GM12874 (cell line): ENCODE data around the gene LCN6.

Source experiments
- CTCF ChIP-seq: IDR thresholded peaks from 2 replicates; pipeline ENCODE4 v1.5.1; 2011; ENCODE audit warnings: low read depth, mild to moderate bottlenecking, control low read depth, low read length, moderate library complexity; ENCODE audit not compliant: insufficient read depth

The LCN6 gene

GRCh38 chr9:136707011-136707410, 41.3 kb downstream of the LCN6 start:
- no peak for TF ChIP-seq CTCF

- no peak for TF ChIP-seq CTCF
Observed at GRCh38 chr9:136705564-136705963, 42.8 kb downstream of the LCN6 start.

- no peak for TF ChIP-seq CTCF
Observed at GRCh38 chr9:136703276-136703860, 45.0 kb downstream of the LCN6 start.

- no peak for TF ChIP-seq CTCF
Observed at GRCh38 chr9:136701668-136702053, 46.7 kb downstream of the LCN6 start.

GRCh38 chr9:136700959-136701667, 47.2 kb downstream of the LCN6 start:
- TF ChIP-seq CTCF: no peak

- TF ChIP-seq CTCF: no peak
Observed at GRCh38 chr9:136700304-136700703, 48.0 kb downstream of the LCN6 start.

- TF ChIP-seq CTCF: no peak
Observed at GRCh38 chr9:136698635-136699246, 49.6 kb downstream of the LCN6 start.
